HCT116 (cell line): ENCODE results near the gene BAHCC1. TPM values are rescaled to one million over a fixed set of nuclear protein-coding genes. Genes with fewer than 3 reads are reported as not detected.

ENCODE experiments used
- ATAC-seq: fragments of 200-7000 bp; cut with Tn5 transposase; 2 replicates; pipeline ENCODE4 v1.9.1; 2020; ENCODE audit warnings: mild to moderate bottlenecking, moderate library complexity
- BruUV-seq: library from RNA; stranded (reverse); fragments of 400-500 nt; replicated peaks from 2 replicates; lab custom pipeline; 2021; lab: Mats Ljungman, UMichigan
- CTCF ChIA-PET: fragments of 300-600 bp; sonication (Branson Sonifier 250); formaldehyde crosslinking; loops from one replicate; lab custom pipeline; 2021; ENCODE audit warnings: antibody characterized with exemption; lab: Charles Lee
- POLR2A ChIA-PET: fragments of 300-600, 350-600 bp; sonication (Branson Sonifier 250); formaldehyde crosslinking; loops from one replicate; lab custom pipeline; 2021; ENCODE audit warnings: antibody characterized with exemption; lab: Charles Lee
- RAD21 ChIA-PET, 2 experiments: fragments of 300-600 bp; sonication (Branson Sonifier 250); formaldehyde crosslinking; loops; one replicate each; lab custom pipeline; 2023; ENCODE audit warnings: low total read pairs in 2 of 2; ENCODE audit not compliant: uncharacterized antibody in 2 of 2, unreplicated experiment in 2 of 2, low non-redundant PET in 1 of 2; lab: Charles Lee
- DNase-seq: peaks from one replicate; pipeline ENCODE4 v3.0.0-alpha.2; 2010; ENCODE audit warnings: low read depth, low spot score
- H2AFZ ChIP-seq: fragments of 200-600 bp; shearing (Covaris generic), sonication (generic); 2 replicates; pipeline ENCODE4 v1.6.1; 2017; ENCODE audit warnings: low read depth, mixed run types, mixed read lengths, antibody characterized with exemption, low read length; ENCODE audit not compliant: poor library complexity, severe bottlenecking
- H3K27ac ChIP-seq: 2 replicates; pipeline ENCODE4 v1.5.1; 2012; ENCODE audit warnings: low read depth, low read length
- H3K27me3 ChIP-seq: fragments of 200-600 bp; sonication (generic); 2 replicates; pipeline ENCODE4 v1.6.1; 2016; ENCODE audit warnings: mixed run types, low read length, mixed read lengths; ENCODE audit not compliant: insufficient read depth
- H3K36me3 ChIP-seq, 2 experiments: fragments of 200-500 bp in 1 of 2; fragments of 200-600 bp in 1 of 2; sonication (Bioruptor generic) in 1 of 2; sonication (generic) in 1 of 2; 2 replicates each; pipeline versions ENCODE4 v1.5.1 to v1.6.1; 2014 to 2016; ENCODE audit warnings: low read length in 2 of 2, inconsistent platforms in 1 of 2, mixed read lengths in 1 of 2, mixed run types in 1 of 2; ENCODE audit not compliant: insufficient read depth in 2 of 2, control insufficient read depth in 1 of 2
- H3K4me1 ChIP-seq, 2 experiments: fragments of 200-600 bp in 1 of 2; sonication (generic) in 1 of 2; 2 replicates each; pipeline versions ENCODE4 v1.5.1 to v1.6.1; 2012 to 2017; ENCODE audit warnings: low read length in 2 of 2, inconsistent platforms in 1 of 2, mild to moderate bottlenecking in 1 of 2, mixed read lengths in 1 of 2, mixed run types in 1 of 2, moderate library complexity in 1 of 2; ENCODE audit not compliant: insufficient read depth in 2 of 2, control insufficient read depth in 1 of 2
- H3K4me2 ChIP-seq: fragments of 200-600 bp; sonication (generic); 2 replicates; pipeline ENCODE4 v1.6.1; 2017; ENCODE audit warnings: mixed run types, low read length, mixed read lengths
- H3K4me3 ChIP-seq, 2 experiments: fragments of 200-600 bp in 1 of 2; sonication (generic) in 1 of 2; replicated peaks in 1 of 2; 2 replicates each; pipeline ENCODE4 v1.5.1; 2011 to 2016; ENCODE audit warnings: low read length in 2 of 2, control low read depth in 1 of 2, low read depth in 1 of 2, mild to moderate bottlenecking in 1 of 2, mixed read lengths in 1 of 2, mixed run types in 1 of 2
- H3K79me2 ChIP-seq: fragments of 200-600 bp; sonication (generic); 2 replicates; pipeline ENCODE4 v1.6.1; 2017; ENCODE audit warnings: mild to moderate bottlenecking, mixed run types, low read length, moderate library complexity, mixed read lengths; ENCODE audit not compliant: insufficient read depth
- H3K9ac ChIP-seq: fragments of 200-600 bp; sonication (generic); 2 replicates; pipeline ENCODE4 v1.6.1; 2016; ENCODE audit warnings: low read length, mixed read lengths
- H3K9me2 ChIP-seq: fragments of 200-600 bp; sonication (generic), shearing (Covaris generic); 2 replicates; pipeline ENCODE4 v1.6.1; 2017; ENCODE audit warnings: mixed run types, mild to moderate bottlenecking, moderate library complexity; ENCODE audit not compliant: insufficient read depth
- H3K9me3 ChIP-seq, 2 experiments: fragments of 200-500 bp in 1 of 2; fragments of 200-600 bp in 1 of 2; sonication (Bioruptor generic) in 1 of 2; sonication (generic) in 1 of 2; 2 replicates each; pipeline ENCODE4 v1.6.1; 2014 to 2017; ENCODE audit warnings: low read length in 2 of 2, mixed read lengths in 2 of 2, inconsistent platforms in 1 of 2, low read depth in 1 of 2, mild to moderate bottlenecking in 1 of 2, mixed run types in 1 of 2, moderate library complexity in 1 of 2; ENCODE audit not compliant: control insufficient read depth in 1 of 2, insufficient read depth in 1 of 2
- H4K20me1 ChIP-seq: fragments of 200-600 bp; sonication (generic), shearing (Covaris generic); 2 replicates; pipeline ENCODE4 v1.6.1; 2017; ENCODE audit warnings: mixed run types, mild to moderate bottlenecking, moderate library complexity; ENCODE audit not compliant: insufficient read depth
- EGR1 ChIP-seq: IDR thresholded peaks from 2 replicates; pipeline ENCODE4 v1.6.1; 2012; ENCODE audit warnings: low read depth
- ELF1 ChIP-seq: IDR thresholded peaks from 2 replicates; pipeline ENCODE4 v1.6.1; 2012; ENCODE audit warnings: low read depth, borderline replicate concordance
- EZH2 ChIP-seq: fragments of 200-600 bp; sonication (generic); IDR thresholded peaks from 2 replicates; pipeline ENCODE4 v1.6.1; 2017; ENCODE audit warnings: antibody characterized with exemption, mixed run types
- JUND ChIP-seq: IDR thresholded peaks from 2 replicates; pipeline ENCODE4 v1.6.1; 2012
- POLR2A ChIP-seq: IDR thresholded peaks from 2 replicates; pipeline ENCODE4 v1.7.0; 2011; ENCODE audit warnings: borderline replicate concordance; ENCODE audit not compliant: insufficient read depth, insufficient read length; ENCODE audit errors: extremely low read depth
- SP1 ChIP-seq: IDR thresholded peaks from 2 replicates; pipeline ENCODE4 v1.6.1; 2012; ENCODE audit warnings: low read depth
- TCF7L2 ChIP-seq: IDR thresholded peaks from 2 replicates; pipeline ENCODE4 v1.7.0; 2011; ENCODE audit warnings: borderline replicate concordance, inconsistent platforms; ENCODE audit not compliant: insufficient read depth, insufficient read length; ENCODE audit errors: extremely low read depth
- YY1 ChIP-seq: IDR thresholded peaks from 2 replicates; pipeline ENCODE4 v1.6.1; 2011; ENCODE audit warnings: low read length, low read depth, moderate library complexity, mild to moderate bottlenecking; ENCODE audit not compliant: insufficient replicate concordance; ENCODE audit errors: extremely low read depth
- intact Hi-C: fragments of 100-400 bp; cut with micrococcal nuclease; formaldehyde crosslinking; loops from 2 replicates; pipeline ENCODE4 v1.10.0; 2022
- total RNA-seq: library from RNA; stranded (reverse); gene quantifications from one replicate; pipeline ENCODE4 v1.2.1, GENCODE V29; 2021; ENCODE audit not compliant: unreplicated experiment
- TF ChIP-seq, protein P1 (sequence below), 3 experiments: fragments of 200-600 bp in 1 of 3; sonication (generic) in 1 of 3; IDR thresholded peaks in 2 of 3; conservative IDR thresholded peaks in 1 of 3; 2 replicates each; pipeline ENCODE4 v1.5.1; 2012 to 2017; ENCODE audit warnings: low read depth in 2 of 3, low read length in 2 of 3, antibody characterized with exemption in 1 of 3, borderline replicate concordance in 1 of 3, control low read depth in 1 of 3, mild to moderate bottlenecking in 1 of 3, mixed read lengths in 1 of 3, mixed run types in 1 of 3, moderate library complexity in 1 of 3; ENCODE audit not compliant: insufficient read depth in 1 of 3
- TF ChIP-seq, protein P2 (sequence below): IDR thresholded peaks from 2 replicates; pipeline ENCODE4 v1.6.1; 2011; ENCODE audit warnings: mild to moderate bottlenecking, low read length, moderate library complexity; ENCODE audit not compliant: insufficient replicate concordance; ENCODE audit errors: extremely low read depth
- TF ChIP-seq, protein P3 (sequence below): IDR thresholded peaks from 2 replicates; pipeline ENCODE4 v1.6.1; 2012; ENCODE audit warnings: low read depth

BAHCC1 gene
- total RNA-seq, 1 experiment from 2014 or later, result 45.2 TPM

DNA sequence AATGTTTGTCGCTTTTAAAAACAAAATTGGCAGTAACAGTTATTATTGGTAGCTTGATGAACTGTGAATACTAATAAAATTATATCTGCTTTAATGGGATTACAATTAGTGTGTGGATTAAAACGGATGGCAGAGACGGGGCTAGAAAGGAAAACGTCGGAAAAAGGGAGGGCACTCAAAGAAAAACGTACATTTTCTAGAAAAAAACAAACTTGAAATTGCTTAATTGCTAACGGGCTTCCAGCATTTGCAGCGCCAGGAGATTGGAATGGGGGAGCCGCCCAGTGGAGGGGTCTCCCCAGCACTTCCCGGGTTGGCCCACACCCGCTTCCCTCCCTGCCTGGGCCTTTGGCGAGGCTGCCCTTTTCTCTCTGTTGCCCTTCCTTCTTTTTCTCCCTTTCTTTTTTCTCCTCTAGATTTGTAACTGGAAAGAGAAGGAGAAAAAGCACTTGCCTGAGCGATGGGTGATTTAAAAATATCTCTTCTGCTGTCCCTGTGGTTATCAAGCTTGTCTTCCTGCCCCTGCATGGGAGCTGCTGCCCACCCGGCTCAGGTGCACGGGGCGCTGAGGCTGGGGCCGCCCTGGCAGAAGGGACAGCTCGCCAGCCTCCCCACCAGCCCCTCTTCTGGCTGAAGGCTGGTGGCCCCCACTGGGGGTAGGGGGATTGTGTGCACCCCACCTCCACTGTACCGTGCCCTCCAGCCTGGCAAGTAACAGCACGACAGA, 5.9 kb downstream of the BAHCC1 start:
- H3K4me1 ChIP-seq, result peaks cover 23 to 29% of the 10 kb centered on the region in 2 experiments
- H3K27me3 ChIP-seq, result no peaks in the 10 kb centered on the region
- TF ChIP-seq ELF1 (no peak), YY1 (no peak), JUND (no peak), SP1 (no peak), EZH2 (no peak), POLR2A (no peak), TCF7L2 (no peak), EGR1 (no peak)
- TF ChIP-seq, protein P1, sequence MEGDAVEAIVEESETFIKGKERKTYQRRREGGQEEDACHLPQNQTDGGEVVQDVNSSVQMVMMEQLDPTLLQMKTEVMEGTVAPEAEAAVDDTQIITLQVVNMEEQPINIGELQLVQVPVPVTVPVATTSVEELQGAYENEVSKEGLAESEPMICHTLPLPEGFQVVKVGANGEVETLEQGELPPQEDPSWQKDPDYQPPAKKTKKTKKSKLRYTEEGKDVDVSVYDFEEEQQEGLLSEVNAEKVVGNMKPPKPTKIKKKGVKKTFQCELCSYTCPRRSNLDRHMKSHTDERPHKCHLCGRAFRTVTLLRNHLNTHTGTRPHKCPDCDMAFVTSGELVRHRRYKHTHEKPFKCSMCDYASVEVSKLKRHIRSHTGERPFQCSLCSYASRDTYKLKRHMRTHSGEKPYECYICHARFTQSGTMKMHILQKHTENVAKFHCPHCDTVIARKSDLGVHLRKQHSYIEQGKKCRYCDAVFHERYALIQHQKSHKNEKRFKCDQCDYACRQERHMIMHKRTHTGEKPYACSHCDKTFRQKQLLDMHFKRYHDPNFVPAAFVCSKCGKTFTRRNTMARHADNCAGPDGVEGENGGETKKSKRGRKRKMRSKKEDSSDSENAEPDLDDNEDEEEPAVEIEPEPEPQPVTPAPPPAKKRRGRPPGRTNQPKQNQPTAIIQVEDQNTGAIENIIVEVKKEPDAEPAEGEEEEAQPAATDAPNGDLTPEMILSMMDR (IDR thresholded peaks at IDR 0.05 in 2 of 3, conservative IDR thresholded peaks at IDR 0.05 in 1 of 3; ENCODE audit: borderline replicate concordance in 1 of 3, insufficient read depth in 1 of 3, low read depth in 2 of 3, low read length in 2 of 3), result no peak
- TF ChIP-seq, protein P2, sequence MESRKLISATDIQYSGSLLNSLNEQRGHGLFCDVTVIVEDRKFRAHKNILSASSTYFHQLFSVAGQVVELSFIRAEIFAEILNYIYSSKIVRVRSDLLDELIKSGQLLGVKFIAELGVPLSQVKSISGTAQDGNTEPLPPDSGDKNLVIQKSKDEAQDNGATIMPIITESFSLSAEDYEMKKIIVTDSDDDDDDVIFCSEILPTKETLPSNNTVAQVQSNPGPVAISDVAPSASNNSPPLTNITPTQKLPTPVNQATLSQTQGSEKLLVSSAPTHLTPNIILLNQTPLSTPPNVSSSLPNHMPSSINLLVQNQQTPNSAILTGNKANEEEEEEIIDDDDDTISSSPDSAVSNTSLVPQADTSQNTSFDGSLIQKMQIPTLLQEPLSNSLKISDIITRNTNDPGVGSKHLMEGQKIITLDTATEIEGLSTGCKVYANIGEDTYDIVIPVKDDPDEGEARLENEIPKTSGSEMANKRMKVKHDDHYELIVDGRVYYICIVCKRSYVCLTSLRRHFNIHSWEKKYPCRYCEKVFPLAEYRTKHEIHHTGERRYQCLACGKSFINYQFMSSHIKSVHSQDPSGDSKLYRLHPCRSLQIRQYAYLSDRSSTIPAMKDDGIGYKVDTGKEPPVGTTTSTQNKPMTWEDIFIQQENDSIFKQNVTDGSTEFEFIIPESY, result no peak
- TF ChIP-seq, protein P3, sequence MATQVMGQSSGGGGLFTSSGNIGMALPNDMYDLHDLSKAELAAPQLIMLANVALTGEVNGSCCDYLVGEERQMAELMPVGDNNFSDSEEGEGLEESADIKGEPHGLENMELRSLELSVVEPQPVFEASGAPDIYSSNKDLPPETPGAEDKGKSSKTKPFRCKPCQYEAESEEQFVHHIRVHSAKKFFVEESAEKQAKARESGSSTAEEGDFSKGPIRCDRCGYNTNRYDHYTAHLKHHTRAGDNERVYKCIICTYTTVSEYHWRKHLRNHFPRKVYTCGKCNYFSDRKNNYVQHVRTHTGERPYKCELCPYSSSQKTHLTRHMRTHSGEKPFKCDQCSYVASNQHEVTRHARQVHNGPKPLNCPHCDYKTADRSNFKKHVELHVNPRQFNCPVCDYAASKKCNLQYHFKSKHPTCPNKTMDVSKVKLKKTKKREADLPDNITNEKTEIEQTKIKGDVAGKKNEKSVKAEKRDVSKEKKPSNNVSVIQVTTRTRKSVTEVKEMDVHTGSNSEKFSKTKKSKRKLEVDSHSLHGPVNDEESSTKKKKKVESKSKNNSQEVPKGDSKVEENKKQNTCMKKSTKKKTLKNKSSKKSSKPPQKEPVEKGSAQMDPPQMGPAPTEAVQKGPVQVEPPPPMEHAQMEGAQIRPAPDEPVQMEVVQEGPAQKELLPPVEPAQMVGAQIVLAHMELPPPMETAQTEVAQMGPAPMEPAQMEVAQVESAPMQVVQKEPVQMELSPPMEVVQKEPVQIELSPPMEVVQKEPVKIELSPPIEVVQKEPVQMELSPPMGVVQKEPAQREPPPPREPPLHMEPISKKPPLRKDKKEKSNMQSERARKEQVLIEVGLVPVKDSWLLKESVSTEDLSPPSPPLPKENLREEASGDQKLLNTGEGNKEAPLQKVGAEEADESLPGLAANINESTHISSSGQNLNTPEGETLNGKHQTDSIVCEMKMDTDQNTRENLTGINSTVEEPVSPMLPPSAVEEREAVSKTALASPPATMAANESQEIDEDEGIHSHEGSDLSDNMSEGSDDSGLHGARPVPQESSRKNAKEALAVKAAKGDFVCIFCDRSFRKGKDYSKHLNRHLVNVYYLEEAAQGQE, result no peak
- H3K79me2 ChIP-seq, result peaks cover 87% of the 10 kb centered on the region
- DNase-seq (no peak), ATAC-seq (no peak)
- RAD21 ChIA-PET, result interaction anchor here (0.7 to 1.4 kb wide), 4 partner anchors 45 to 109 kb away, joined by 3 to 4 read pairs (median 4); no protein-coding TSS in a partner anchor
- no peaks in the 10 kb centered on the region for H3K9me3 ChIP-seq
- no peaks in the 10 kb centered on the region; a peak in 1 of 4 replicates for H3K36me3 ChIP-seq
- intact Hi-C loops, result no loop called here
- no peaks in the 10 kb centered on the region for H3K9me2 ChIP-seq
- no peaks in the 10 kb centered on the region for H4K20me1 ChIP-seq
- H3K4me3 ChIP-seq, result peak overlapping the region in 1 of 2 experiments; percentile 83; a peak in 3 of 4 replicates
- peak overlapping the region; percentile 95 for H3K9ac ChIP-seq
- peak overlapping the region; percentile 99 for H3K27ac ChIP-seq
- peak overlapping the region; percentile 80; the same call in 1 of the 2 replicates for H3K4me2 ChIP-seq
- POLR2A ChIA-PET, result no interaction called here
- BruUV-seq, result TSS peak; percentile 23
- H2AFZ ChIP-seq, result no peak overlapping the region
- CTCF ChIA-PET, result interaction anchor here (1.3 to 1.7 kb wide), 3 partner anchors 18 to 109 kb away, joined by 3 to 8 read pairs (median 5); no protein-coding TSS in a partner anchor
